NOMO-1 (cell line): ENCODE data around the gene RBM11.

Source experiments
- DNase-seq, 2 experiments: peaks; one replicate each; lab custom pipeline; 2025; ENCODE audit not compliant: unreplicated experiment in 2 of 2; lab: John Stamatoyannopoulos, UW

Gene RBM11

DNA sequence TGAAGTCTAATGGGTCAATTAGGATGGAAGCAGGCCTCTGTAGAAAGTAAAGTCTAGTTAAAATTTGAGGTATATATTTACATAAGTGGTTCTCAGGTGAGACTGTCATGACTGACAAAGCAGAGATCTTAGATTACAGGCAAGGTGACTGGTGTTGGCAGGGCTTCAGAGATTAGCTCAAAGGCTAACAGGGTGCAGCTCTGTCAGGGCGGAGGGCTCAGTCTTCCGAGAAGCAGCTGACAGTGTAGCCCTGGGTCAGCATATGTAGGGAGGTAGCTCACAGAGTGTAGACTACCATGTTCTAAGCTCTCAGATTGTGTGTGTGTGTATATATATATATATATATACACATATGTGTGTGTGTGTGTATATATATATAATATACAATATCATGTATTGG lies 54.7 kb downstream of the RBM11 start:
- DNase-seq, result no peak

DNA sequence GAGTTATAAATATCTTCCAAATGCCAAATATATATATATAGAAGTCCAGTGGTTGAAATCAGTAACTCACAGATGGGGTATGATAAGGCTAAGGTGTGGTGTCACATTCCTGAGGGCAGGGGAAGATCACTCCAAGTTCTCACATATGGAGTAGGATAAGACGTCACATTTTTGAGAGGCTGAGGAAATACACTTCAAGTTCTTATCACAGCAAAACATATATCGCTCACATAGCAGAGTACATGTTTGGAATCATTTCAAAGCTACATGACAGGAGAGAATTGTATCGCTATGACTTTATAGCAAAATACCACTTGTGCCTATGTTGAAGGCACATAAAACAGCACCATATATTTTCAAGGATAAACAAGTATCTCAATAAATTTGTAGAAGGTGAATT lies 55.1 kb downstream of the RBM11 start:
- no peak for DNase-seq

DNA sequence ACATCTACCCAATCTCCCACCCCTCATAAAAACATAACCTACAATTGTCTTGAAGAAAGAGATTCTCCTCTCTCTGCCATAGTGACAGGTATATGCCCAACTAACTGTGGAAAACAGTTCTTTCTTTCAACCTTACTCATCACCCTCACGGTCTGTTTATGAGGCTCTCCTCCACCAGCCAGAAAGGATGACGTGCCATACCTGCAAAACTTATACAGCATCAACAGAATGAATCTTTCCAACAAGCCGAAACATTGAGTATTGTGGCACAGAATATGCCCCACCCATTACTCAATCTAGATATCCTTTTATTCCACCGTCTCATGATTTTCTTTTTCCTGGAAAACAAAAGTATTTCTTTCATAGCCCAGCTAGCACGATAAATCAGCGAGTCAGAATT lies 55.7 kb downstream of the RBM11 start:
- DNase-seq, result no peak

DNA sequence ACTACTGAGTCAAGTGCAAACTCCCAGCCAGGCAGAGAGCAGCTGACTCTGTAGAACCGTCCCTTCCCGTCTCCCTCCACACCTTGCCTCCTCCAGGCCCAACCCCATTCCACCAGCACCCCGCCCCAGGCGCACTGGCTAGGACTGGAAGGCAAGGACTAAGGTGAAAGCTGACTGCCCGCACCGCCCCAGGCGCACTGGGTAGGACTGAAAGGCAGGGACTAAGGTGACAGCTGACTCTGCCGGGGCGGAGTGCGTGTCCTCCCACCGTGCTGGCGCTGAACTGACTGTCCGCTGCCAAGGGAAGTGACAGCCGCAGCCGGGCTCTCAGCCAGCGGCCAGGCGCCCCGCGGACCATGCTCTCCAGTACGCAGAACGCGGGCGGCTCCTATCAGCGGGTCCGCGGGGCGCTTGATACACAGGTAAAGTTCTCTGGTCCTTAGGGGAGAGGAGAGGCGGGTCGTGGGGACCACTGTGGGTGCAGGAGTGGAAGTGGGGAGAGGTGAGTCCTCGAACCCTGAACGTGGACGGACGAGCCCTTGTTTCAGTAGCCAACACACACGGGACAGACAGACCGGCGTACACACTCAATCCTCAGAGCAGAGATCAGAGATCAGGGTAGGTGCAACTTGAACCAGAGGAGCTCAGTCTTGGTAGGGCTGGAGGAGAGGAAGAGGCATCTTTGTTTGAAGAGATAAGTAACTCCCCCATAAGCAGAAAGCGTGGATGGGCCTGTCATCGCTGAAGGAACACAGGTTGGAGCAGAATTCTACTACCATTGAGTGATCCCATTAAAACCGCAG lies 58.0 kb downstream of the RBM11 start:
- peak in 1 of 2 experiments; percentile 24 for DNase-seq

DNA sequence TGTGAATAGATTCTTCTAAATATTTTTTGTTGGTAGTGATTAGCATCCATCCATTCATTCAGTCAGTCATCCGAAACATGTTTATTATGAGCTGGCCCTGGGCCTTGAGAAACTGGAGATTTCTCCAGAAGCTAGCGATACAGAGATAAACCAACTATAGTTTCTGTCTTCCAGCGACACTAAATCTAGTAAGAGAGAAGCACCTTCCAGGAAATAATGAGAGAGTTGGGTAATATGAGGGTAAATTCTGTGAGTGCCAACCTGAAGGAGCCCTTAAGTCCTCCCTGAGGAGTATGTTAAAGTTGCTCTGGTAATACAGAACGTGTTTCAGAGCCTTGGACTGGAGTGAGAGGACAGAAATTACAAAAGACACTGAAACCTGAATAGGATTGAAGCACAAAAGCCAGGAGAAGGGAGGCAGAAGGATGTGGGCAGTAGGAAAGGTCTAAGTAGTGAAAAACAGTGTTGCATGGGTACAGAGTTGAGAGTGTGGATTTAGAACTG lies 59.8 kb downstream of the RBM11 start:
- no peak for DNase-seq
